ENCODE results near the gene UPK1B.

The UPK1B gene

DNA sequence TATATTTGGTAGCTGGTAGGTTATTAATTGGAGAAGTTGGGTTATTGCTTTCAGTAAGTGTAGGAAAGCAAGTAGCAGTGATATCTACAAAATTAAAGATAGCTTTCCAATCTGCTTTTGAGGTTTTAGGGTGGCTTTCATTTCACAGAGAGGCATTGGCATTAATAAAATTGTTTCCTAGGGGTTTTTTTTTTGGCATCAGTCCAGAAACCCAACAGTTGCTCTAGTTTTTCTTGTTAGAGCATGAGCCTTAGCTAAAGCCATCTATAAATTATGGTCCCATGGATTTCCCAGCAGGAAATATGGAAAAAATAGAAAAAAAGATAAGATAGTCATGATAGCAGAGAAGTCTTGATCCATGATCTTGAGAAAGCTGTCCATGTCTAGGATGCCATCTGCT is 70.3 kb downstream of the UPK1B start:
- H3K27ac ChIP-seq: no peak overlapping the region
- TF ChIP-seq ZFX (IDR thresholded peaks at IDR 0.05; ENCODE audit: borderline replicate concordance): no peak
- TF ChIP-seq, protein P1, sequence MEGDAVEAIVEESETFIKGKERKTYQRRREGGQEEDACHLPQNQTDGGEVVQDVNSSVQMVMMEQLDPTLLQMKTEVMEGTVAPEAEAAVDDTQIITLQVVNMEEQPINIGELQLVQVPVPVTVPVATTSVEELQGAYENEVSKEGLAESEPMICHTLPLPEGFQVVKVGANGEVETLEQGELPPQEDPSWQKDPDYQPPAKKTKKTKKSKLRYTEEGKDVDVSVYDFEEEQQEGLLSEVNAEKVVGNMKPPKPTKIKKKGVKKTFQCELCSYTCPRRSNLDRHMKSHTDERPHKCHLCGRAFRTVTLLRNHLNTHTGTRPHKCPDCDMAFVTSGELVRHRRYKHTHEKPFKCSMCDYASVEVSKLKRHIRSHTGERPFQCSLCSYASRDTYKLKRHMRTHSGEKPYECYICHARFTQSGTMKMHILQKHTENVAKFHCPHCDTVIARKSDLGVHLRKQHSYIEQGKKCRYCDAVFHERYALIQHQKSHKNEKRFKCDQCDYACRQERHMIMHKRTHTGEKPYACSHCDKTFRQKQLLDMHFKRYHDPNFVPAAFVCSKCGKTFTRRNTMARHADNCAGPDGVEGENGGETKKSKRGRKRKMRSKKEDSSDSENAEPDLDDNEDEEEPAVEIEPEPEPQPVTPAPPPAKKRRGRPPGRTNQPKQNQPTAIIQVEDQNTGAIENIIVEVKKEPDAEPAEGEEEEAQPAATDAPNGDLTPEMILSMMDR (IDR thresholded peaks at IDR 0.05): no peak

DNA sequence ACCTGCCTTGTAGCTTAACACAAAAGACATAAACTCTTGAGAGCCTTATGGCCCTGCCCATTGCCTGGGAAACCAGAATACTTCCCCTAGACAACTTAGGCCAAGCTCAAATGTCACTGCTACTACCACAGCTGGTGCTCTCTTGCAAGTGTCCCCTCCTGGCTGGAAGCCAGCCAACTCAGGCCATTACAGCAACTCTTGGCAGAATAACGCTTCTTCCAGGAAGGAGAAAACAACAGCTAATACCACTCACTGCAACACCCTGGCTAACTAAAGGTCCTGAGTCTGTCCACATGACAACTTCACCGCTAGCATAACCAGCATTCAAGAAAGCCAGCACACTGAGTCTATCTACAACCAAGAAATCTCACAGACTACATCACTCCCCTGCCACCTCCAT is 72.4 kb downstream of the UPK1B start:
- H3K27ac ChIP-seq: no peak overlapping the region
- TF ChIP-seq, protein P1 (IDR thresholded peaks at IDR 0.05): no peak
- no peak for TF ChIP-seq ZFX (IDR thresholded peaks at IDR 0.05; ENCODE audit: borderline replicate concordance)
